ENCODE data around the gene KCNQ5.

DNA sequence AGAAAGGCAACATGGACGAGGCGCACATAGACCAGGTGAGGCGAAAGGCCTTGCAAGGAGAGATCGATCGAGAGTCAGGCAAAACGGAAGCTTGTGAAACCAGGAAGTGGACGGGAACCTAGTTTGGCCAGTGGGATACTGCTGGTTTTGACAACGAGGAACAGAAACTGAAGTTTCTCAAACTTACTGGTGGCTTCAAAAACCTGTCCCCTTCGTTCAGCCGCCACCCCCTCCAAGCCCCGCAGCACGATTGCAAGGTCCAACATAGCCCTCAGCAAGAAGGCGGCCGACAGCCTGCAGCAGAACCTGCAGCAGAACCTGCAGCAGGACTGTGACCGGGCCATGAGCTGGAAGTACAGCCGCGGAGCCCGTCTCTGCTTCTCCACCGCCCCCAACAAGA lies 365.4 kb downstream of the KCNQ5 start:
- TF ChIP-seq CTCF (IDR thresholded peaks at IDR 0.05; ENCODE audit: insufficient read depth, low read length, poor library complexity, severe bottlenecking) (no peak), EZH2phosphoT487 (conservative IDR thresholded peaks at IDR 0.05; ENCODE audit: low read length) (no peak)

Data from SU-DHL-6 (cell line).